Stimulated activated CD8-positive, alpha-beta memory T cell treated with anti-CD3 and anti-CD28 coated beads, Interleukin-12 subunit alpha, Interleukin-12 subunit beta, amount 100 ng/mL, for 24 hours (primary cell): ENCODE measurements around the gene STK40.

ENCODE experiments used
- DNase-seq: peaks from one replicate; pipeline ENCODE4 v3.0.0-alpha.2; 2020; ENCODE audit errors: extremely low read depth

Gene STK40

GRCh38 chr1:36309397-36309796 lies 76.3 kb downstream of the STK40 start:
- DNase-seq: no peak

GRCh38 chr1:36307601-36308330 lies 78.0 kb downstream of the STK40 start:
- no peak for DNase-seq

GRCh38 chr1:36306902-36307456 lies 78.7 kb downstream of the STK40 start:
- DNase-seq: peak; percentile 81

- no peak for DNase-seq
These were observed 79.4 kb downstream of the STK40 start, which contains the start of gene SH3D21 for GRCh38 chr1:36306210-36306901. SH3D21 (plus strand) TSS chr1:36306368; CDS start chr1:36306421, 53 bp downstream.

GRCh38 chr1:36305915-36306209 lies 79.9 kb downstream of the STK40 start:
- DNase-seq: no peak

GRCh38 chr1:36304970-36305914 lies 80.5 kb downstream of the STK40 start:
- no peak for DNase-seq

GRCh38 chr1:36304521-36304920 lies 81.2 kb downstream of the STK40 start:
- DNase-seq: no peak

- no peak for DNase-seq
These were observed 81.9 kb downstream of the STK40 start for GRCh38 chr1:36303650-36304360.

GRCh38 chr1:36303244-36303643 lies 82.5 kb downstream of the STK40 start:
- no peak for DNase-seq

GRCh38 chr1:36301220-36301619 lies 84.5 kb downstream of the STK40 start:
- no peak for DNase-seq

GRCh38 chr1:36300526-36300925 lies 85.2 kb downstream of the STK40 start:
- DNase-seq: no peak

- no peak for DNase-seq
These were observed 87.1 kb downstream of the STK40 start for GRCh38 chr1:36298640-36299039.

GRCh38 chr1:36297062-36297461 lies 88.7 kb downstream of the STK40 start:
- no peak for DNase-seq

GRCh38 chr1:36295390-36295789 lies 90.3 kb downstream of the STK40 start:
- no peak for DNase-seq
